Loucy (cell line): Measurements from ENCODE around the gene FOS.

ENCODE experiments used
- EZH2phosphoT487 ChIP-seq: fragments of 200-600 bp; IDR thresholded peaks from 2 replicates; pipeline ENCODE4 v1.6.1; 2018; ENCODE audit warnings: antibody characterized with exemption, mild to moderate bottlenecking, moderate library complexity, borderline replicate concordance
- TF ChIP-seq, protein P1 (sequence below): fragments of 200-600 bp; sonication (generic); conservative IDR thresholded peaks from 2 replicates; pipeline ENCODE4 v1.5.1; 2014; ENCODE audit warnings: mild to moderate bottlenecking, antibody characterized with exemption, low read length

- TF ChIP-seq, protein P1, sequence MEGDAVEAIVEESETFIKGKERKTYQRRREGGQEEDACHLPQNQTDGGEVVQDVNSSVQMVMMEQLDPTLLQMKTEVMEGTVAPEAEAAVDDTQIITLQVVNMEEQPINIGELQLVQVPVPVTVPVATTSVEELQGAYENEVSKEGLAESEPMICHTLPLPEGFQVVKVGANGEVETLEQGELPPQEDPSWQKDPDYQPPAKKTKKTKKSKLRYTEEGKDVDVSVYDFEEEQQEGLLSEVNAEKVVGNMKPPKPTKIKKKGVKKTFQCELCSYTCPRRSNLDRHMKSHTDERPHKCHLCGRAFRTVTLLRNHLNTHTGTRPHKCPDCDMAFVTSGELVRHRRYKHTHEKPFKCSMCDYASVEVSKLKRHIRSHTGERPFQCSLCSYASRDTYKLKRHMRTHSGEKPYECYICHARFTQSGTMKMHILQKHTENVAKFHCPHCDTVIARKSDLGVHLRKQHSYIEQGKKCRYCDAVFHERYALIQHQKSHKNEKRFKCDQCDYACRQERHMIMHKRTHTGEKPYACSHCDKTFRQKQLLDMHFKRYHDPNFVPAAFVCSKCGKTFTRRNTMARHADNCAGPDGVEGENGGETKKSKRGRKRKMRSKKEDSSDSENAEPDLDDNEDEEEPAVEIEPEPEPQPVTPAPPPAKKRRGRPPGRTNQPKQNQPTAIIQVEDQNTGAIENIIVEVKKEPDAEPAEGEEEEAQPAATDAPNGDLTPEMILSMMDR, result no peak
- TF ChIP-seq EZH2phosphoT487, result no peak
Measured at GRCh38 chr14:75277815-75278421, 710 bp upstream of the FOS start.
